HG03060 (cell line): ENCODE data around the gene NFYC.

ENCODE experiments used
- ATAC-seq: cut with Tn5 transposase; IDR thresholded peaks from one replicate; pipeline ENCODE4 v1.9.1; 2021; ENCODE audit warnings: low read depth, moderate number of reproducible peaks; ENCODE audit not compliant: unreplicated experiment

The NFYC gene

GRCh38 chr1:40810927-40811326 lies 119.4 kb downstream of the NFYC start:
- ATAC-seq: no peak

- ATAC-seq: no peak
These were observed 123.9 kb downstream of the NFYC start for GRCh38 chr1:40815420-40815819.

DNA sequence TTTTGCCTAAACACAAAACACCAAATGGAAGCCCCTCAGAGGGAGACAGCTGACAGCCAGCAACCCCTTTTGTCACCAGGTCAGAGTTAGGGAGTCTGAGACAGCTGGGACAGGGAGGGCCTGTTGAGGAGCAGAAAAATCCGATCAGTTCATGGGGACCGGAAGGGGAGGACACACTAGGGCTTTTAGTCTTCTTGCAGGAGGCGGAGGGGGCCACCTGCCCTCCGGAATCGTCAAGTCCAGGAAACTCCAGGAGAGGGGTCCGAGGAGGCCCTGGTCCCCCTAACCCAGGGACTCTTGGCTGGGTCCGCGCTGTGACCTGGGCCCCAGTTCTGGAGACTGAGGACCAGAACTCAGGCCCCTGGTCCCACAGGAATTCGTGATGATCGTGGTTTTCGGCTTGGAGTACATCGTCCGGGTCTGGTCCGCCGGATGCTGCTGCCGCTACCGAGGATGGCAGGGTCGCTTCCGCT lies 126.3 kb downstream of the NFYC start:
- no peak for ATAC-seq

DNA sequence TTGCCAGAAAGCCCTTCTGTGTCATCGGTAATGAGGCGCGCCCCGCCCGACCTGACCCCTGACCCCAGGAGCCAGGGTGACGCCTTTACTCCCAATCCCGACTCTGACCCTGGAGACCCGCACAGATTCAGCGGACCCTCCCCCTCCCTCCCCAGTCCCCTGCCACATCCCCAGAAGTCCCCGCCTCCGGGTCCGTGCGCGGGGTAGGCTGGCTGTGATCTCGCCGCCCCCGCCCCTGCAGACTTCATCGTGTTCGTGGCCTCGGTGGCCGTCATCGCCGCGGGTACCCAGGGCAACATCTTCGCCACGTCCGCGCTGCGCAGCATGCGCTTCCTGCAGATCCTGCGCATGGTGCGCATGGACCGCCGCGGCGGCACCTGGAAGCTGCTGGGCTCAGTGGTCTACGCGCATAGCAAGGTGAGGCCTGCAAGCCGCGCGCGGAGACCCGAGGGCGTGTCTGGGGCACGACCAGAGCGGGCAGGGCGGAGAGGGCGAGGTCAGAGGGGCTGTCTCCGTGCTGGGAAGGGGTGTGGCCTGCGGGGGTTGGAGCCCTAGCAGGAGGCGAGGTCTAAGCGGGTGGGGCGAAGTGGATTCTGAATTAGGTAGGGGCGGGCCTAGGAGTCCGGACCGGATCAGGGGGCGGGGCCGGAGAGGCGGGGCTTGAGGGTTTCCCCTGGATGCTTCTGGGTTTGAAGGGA lies 126.9 kb downstream of the NFYC start:
- no peak for ATAC-seq

GRCh38 chr1:40819101-40819500 lies 127.6 kb downstream of the NFYC start:
- ATAC-seq: no peak

- no peak for ATAC-seq
These were observed 128.8 kb downstream of the NFYC start for GRCh38 chr1:40820251-40820797.
